HEK293 (cell line): ENCODE data around the gene MYO15B.
A peak's percentile ranks its signal among the peaks of the same experiment; 100 is the strongest.

Experiments used
- CTCF ChIA-PET: fragments of 350-600 bp; formaldehyde crosslinking; extraction: SDS; loops from one replicate; lab custom pipeline; 2021; ENCODE audit warnings: antibody characterized with exemption; lab: Yijun Ruan, JAX
- POLR2A ChIA-PET: fragments of 300-600 bp; formaldehyde crosslinking; extraction: SDS; loops from one replicate; lab custom pipeline; 2020; ENCODE audit warnings: antibody characterized with exemption, inconsistent platforms; lab: Yijun Ruan, JAX
- H3K27ac ChIP-seq: fragments of 200-500 bp; sonication (Bioruptor generic); 2 replicates; pipeline ENCODE4 v1.5.1; 2014; ENCODE audit warnings: low read depth, low read length, control low read depth, inconsistent platforms; ENCODE audit errors: extremely low read depth
- H3K36me3 ChIP-seq, 2 experiments: fragments of 200-500 bp in 1 of 2; sonication (Bioruptor generic) in 1 of 2; 1 replicate in 1 of 2; 2 replicates in 1 of 2; pipeline ENCODE4 v1.5.1; 2014 to 2017; ENCODE audit warnings: inconsistent platforms in 2 of 2, low read length in 2 of 2; ENCODE audit not compliant: control insufficient read depth in 2 of 2, insufficient read depth in 1 of 2
- H3K4me1 ChIP-seq: fragments of 200-500 bp; sonication (Bioruptor generic); 2 replicates; pipeline ENCODE4 v1.5.1; 2014; ENCODE audit warnings: mild to moderate bottlenecking, low read length, inconsistent platforms; ENCODE audit not compliant: control insufficient read depth, insufficient read depth
- H3K4me3 ChIP-seq: 2 replicates; pipeline ENCODE4 v1.5.1; 2011; ENCODE audit warnings: low read depth, mild to moderate bottlenecking, control low read depth, low read length, moderate library complexity
- H3K9me3 ChIP-seq: fragments of 200-500 bp; sonication (Bioruptor generic); 2 replicates; pipeline ENCODE4 v1.5.1; 2014; ENCODE audit warnings: low read depth, low read length, inconsistent platforms; ENCODE audit not compliant: control insufficient read depth, insufficient read depth
- MZF1 ChIP-seq: fragments of 450-650 bp; formaldehyde crosslinking; IDR thresholded peaks from 2 replicates; pipeline ENCODE4 v1.5.1; 2017; ENCODE audit warnings: missing biosample characterization, missing genetic modification characterization, borderline replicate concordance
- ZFP69B ChIP-seq: fragments of 450-650 bp; formaldehyde crosslinking; IDR thresholded peaks from 2 replicates; pipeline ENCODE4 v1.5.1; 2016; ENCODE audit warnings: missing biosample characterization, missing genetic modification characterization
- ZNF10 ChIP-seq: fragments of 450-650 bp; formaldehyde crosslinking; IDR thresholded peaks from 2 replicates; pipeline ENCODE4 v1.5.1; 2017; ENCODE audit warnings: missing biosample characterization, missing genetic modification characterization
- ZNF169 ChIP-seq: fragments of 450-650 bp; formaldehyde crosslinking; IDR thresholded peaks from 2 replicates; pipeline ENCODE4 v1.5.1; 2016; ENCODE audit warnings: missing biosample characterization, missing genetic modification characterization
- ZNF174 ChIP-seq: fragments of 450-650 bp; formaldehyde crosslinking; IDR thresholded peaks from 2 replicates; pipeline ENCODE4 v1.5.0; 2017; ENCODE audit warnings: missing biosample characterization, mild to moderate bottlenecking, missing genetic modification characterization
- ZNF302 ChIP-seq: fragments of 450-650 bp; formaldehyde crosslinking; IDR thresholded peaks from 2 replicates; pipeline ENCODE4 v1.5.1; 2016; ENCODE audit warnings: missing biosample characterization, missing genetic modification characterization, low read depth
- ZNF37A ChIP-seq: fragments of 450-650 bp; IDR thresholded peaks from 2 replicates; pipeline ENCODE4 v1.5.1; 2018; ENCODE audit warnings: missing biosample characterization, missing genetic modification characterization
- TF ChIP-seq, protein P1 (sequence below): fragments of 450-650 bp; formaldehyde crosslinking; IDR thresholded peaks from 2 replicates; pipeline ENCODE4 v1.5.1; 2016; ENCODE audit warnings: missing biosample characterization, missing genetic modification characterization
- TF ChIP-seq, protein P2 (sequence below): fragments of 450-650 bp; formaldehyde crosslinking; IDR thresholded peaks from 2 replicates; pipeline ENCODE4 v1.5.1; 2016; ENCODE audit warnings: missing biosample characterization, missing genetic modification characterization
- TF ChIP-seq, protein P3 (sequence below): fragments of 450-650 bp; formaldehyde crosslinking; IDR thresholded peaks from 2 replicates; pipeline ENCODE4 v1.5.1; 2016; ENCODE audit warnings: missing biosample characterization, missing genetic modification characterization
- TF ChIP-seq, protein P4 (sequence below): fragments of 450-650 bp; formaldehyde crosslinking; IDR thresholded peaks from 2 replicates; pipeline ENCODE4 v1.5.1; 2016; ENCODE audit warnings: missing biosample characterization, missing genetic modification characterization

Gene MYO15B

DNA sequence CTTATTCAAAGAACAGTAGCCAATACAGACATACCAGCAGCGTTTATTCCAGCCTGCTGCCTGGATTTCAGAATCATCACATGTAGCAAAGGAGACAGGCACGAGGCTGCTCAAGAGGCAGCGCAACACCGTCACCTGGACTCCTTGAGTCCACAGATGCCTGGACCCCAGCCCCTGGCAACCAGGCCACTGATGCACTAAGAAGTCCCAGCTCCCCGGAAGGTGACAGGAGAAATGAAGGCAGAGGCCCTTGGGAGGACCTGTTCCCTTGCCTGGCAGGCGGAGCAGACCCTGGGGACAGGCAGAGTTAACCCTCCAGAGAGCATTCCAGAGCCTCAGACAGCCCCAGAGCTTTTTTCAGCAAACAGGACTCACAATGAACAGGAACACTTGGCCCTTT lies 62.1 kb downstream of the MYO15B start:
- no peaks in the 10 kb centered on the region for H3K9me3 ChIP-seq
- H3K4me1 ChIP-seq, result no peaks in the 10 kb centered on the region
- POLR2A ChIA-PET, result no interaction called here
- no peak overlapping the region for H3K27ac ChIP-seq
- H3K4me3 ChIP-seq, result no peak overlapping the region
- H3K36me3 ChIP-seq, result peaks cover 29 to 80% of the 10 kb centered on the region in 2 experiments
- CTCF ChIA-PET, result interaction anchor here (0.6 to 22.8 kb wide), 5 partner anchors 9 to 99 kb away, joined by 3 to 410 read pairs (median 24); partner anchors contain the start of gene SMIM5
- TF ChIP-seq ZNF10 (no peak), MZF1 (tag by site-specific recombination) (no peak)

DNA sequence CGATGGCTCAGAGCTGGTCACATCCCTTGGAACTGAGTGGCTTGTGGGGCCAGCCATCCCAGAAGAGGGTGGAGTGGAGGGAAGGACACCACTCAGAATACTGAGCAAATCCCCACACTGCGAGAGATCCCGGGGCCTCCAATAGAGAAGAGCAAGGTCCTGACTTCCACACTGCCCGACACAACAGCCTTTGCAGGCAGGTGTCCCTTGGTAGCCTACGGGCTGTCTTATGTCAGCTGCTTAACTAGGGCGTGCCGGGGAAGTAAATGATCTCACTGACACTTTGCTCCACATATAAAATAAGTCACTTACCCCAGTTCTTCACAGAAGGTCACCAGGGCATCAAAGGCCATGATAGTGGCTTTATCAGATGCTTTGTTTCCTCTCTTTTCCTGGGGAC lies 63.3 kb downstream of the MYO15B start:
- ChIA-PET CTCF (interaction anchor here (0.5 to 22.8 kb wide), 11 partner anchors 10 to 114 kb away, joined by 3 to 410 read pairs (median 4); partner anchors contain the start of genes GALK1, RECQL5 and SMIM5), POLR2A (no interaction called here)
- Histone ChIP-seq H3K4me1 (no peaks in the 10 kb centered on the region), H3K36me3 (peaks cover 35 to 76% of the 10 kb centered on the region in 2 experiments), H3K27ac (no peak overlapping the region), H3K4me3 (no peak overlapping the region), H3K9me3 (no peaks in the 10 kb centered on the region)
- TF ChIP-seq ZNF174, result no peak

DNA sequence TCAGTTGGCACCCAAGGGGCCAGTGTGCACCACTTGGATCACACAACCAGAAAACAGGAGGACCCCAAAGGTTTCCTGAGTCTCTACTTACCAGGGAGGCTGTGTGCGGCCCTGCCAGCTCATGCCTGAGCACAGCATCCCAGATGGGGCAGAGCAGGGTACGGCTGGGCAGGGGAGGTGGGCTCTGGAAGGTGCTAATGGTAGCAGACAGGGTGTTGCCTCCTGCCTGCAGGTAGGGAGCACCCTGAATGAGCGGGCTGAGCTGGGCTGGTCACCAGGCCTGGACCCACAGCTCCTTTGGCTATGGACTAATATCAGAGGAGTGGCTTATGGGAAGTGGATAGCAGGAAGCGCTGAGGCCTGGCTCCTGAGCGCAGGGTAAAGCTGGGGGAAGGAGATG lies 64.7 kb downstream of the MYO15B start:
- CTCF ChIA-PET, result interaction anchor here (0.8 to 22.8 kb wide), 18 partner anchors 8 to 126 kb away, joined by 3 to 410 read pairs (median 7); partner anchors contain the start of genes RECQL5 and SMIM5
- H3K27ac ChIP-seq, result no peak overlapping the region
- no peaks in the 10 kb centered on the region for H3K9me3 ChIP-seq
- no peak overlapping the region for H3K4me3 ChIP-seq
- POLR2A ChIA-PET, result interaction anchor here (2.0 to 2.2 kb wide), 2 partner anchors 19 to 128 kb away, joined by 5 to 7 read pairs; partner anchors contain the start of gene SMIM5
- H3K36me3 ChIP-seq, result peaks cover 45 to 75% of the 10 kb centered on the region in 2 experiments
- H3K4me1 ChIP-seq, result no peaks in the 10 kb centered on the region
- TF ChIP-seq ZNF37A (tag by site-specific recombination), result no peak
- TF ChIP-seq, protein P1, sequence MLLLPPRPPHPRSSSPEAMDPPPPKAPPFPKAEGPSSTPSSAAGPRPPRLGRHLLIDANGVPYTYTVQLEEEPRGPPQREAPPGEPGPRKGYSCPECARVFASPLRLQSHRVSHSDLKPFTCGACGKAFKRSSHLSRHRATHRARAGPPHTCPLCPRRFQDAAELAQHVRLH, result no peak
- no peak for TF ChIP-seq ZNF169

DNA sequence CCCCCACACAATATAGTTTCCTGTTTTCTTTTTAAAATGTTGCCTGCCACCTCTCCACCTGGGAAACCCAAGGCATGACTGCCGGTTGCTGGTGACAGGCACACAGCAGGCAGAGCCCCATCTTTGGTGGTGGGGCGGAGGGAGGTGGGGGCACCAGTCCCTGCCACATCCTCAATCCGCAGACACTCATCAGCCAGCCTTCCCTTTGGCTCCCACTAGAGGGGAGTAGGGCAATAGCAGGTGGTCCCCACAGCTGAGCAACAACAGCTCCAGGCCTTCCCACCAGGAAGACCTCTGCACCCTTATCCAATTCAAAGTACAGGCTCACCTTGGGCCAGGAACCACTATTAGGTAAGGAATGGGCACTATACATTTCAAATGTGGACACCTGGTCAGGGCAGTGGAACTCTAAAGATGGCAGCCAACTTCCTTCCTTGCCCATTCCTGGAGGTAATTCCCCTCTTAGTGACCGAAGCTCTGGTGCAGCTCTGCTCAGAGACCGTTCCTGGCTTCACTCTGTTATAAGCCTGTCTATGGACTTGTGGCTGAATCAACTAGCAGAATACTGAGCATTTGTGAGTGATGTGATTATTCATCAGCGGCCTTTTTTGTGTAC lies 65.4 kb downstream of the MYO15B start:
- ChIA-PET CTCF (interaction anchor here (0.7 to 22.8 kb wide), 22 partner anchors 8 to 335 kb away, joined by 3 to 410 read pairs (median 3); partner anchors contain the start of gene SMIM5), POLR2A (interaction anchor here (2.0 to 2.2 kb wide), 2 partner anchors 20 to 127 kb away, joined by 5 to 7 read pairs; partner anchors contain the start of gene SMIM5)
- TF ChIP-seq ZFP69B (tag by site-specific recombination) (peak; percentile 92), ZNF302 (tag by site-specific recombination) (no peak)
- TF ChIP-seq, protein P2, sequence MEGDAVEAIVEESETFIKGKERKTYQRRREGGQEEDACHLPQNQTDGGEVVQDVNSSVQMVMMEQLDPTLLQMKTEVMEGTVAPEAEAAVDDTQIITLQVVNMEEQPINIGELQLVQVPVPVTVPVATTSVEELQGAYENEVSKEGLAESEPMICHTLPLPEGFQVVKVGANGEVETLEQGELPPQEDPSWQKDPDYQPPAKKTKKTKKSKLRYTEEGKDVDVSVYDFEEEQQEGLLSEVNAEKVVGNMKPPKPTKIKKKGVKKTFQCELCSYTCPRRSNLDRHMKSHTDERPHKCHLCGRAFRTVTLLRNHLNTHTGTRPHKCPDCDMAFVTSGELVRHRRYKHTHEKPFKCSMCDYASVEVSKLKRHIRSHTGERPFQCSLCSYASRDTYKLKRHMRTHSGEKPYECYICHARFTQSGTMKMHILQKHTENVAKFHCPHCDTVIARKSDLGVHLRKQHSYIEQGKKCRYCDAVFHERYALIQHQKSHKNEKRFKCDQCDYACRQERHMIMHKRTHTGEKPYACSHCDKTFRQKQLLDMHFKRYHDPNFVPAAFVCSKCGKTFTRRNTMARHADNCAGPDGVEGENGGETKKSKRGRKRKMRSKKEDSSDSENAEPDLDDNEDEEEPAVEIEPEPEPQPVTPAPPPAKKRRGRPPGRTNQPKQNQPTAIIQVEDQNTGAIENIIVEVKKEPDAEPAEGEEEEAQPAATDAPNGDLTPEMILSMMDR (tag by site-specific recombination), result peak; percentile 71
- TF ChIP-seq, protein P3, sequence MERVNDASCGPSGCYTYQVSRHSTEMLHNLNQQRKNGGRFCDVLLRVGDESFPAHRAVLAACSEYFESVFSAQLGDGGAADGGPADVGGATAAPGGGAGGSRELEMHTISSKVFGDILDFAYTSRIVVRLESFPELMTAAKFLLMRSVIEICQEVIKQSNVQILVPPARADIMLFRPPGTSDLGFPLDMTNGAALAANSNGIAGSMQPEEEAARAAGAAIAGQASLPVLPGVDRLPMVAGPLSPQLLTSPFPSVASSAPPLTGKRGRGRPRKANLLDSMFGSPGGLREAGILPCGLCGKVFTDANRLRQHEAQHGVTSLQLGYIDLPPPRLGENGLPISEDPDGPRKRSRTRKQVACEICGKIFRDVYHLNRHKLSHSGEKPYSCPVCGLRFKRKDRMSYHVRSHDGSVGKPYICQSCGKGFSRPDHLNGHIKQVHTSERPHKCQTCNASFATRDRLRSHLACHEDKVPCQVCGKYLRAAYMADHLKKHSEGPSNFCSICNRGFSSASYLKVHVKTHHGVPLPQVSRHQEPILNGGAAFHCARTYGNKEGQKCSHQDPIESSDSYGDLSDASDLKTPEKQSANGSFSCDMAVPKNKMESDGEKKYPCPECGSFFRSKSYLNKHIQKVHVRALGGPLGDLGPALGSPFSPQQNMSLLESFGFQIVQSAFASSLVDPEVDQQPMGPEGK (tag by site-specific recombination), result 0 out of 2 replicates have a peak, but pooled peaks have one; percentile 23
- TF ChIP-seq, protein P4, sequence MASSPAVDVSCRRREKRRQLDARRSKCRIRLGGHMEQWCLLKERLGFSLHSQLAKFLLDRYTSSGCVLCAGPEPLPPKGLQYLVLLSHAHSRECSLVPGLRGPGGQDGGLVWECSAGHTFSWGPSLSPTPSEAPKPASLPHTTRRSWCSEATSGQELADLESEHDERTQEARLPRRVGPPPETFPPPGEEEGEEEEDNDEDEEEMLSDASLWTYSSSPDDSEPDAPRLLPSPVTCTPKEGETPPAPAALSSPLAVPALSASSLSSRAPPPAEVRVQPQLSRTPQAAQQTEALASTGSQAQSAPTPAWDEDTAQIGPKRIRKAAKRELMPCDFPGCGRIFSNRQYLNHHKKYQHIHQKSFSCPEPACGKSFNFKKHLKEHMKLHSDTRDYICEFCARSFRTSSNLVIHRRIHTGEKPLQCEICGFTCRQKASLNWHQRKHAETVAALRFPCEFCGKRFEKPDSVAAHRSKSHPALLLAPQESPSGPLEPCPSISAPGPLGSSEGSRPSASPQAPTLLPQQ, result peak; percentile 48; the same call in 1 of the 2 replicates
- peaks cover 51 to 74% of the 10 kb centered on the region in 2 experiments for H3K36me3 ChIP-seq
- no peaks in the 10 kb centered on the region for H3K4me1 ChIP-seq
- H3K27ac ChIP-seq, result no peak overlapping the region
- no peak overlapping the region for H3K4me3 ChIP-seq
- H3K9me3 ChIP-seq, result no peaks in the 10 kb centered on the region
